Caco-2 (cell line): ENCODE data around the gene IL16. TPM values are rescaled to one million over a fixed set of nuclear protein-coding genes. Genes with fewer than 3 reads are reported as not detected.

Experiments
- BruUV-seq: library from RNA; stranded (reverse); fragments of 400-500 nt; replicated peaks from 2 replicates; lab custom pipeline; 2021; lab: Mats Ljungman, UMichigan
- CTCF ChIA-PET: fragments of 300-600 bp; sonication (Branson Sonifier 250); formaldehyde crosslinking; loops from one replicate; lab custom pipeline; 2022; ENCODE audit warnings: antibody characterized with exemption; lab: Charles Lee
- POLR2A ChIA-PET: fragments of 300-600 bp; sonication (Branson Sonifier 250); formaldehyde crosslinking; loops from one replicate; lab custom pipeline; 2022; ENCODE audit warnings: antibody characterized with exemption; lab: Charles Lee
- DNase-seq, 2 experiments: peaks; one replicate each; pipeline versions ENCODE4 v3.0.0 to v3.0.0-alpha.2; 2020 to 2022
- H3K27me3 ChIP-seq: replicated peaks from 2 replicates; pipeline ENCODE4 v1.6.0; 2011; ENCODE audit warnings: low read length; ENCODE audit not compliant: control insufficient read depth, insufficient read depth
- H3K36me3 ChIP-seq: 2 replicates; pipeline ENCODE4 v1.5.1; 2011; ENCODE audit warnings: low read length; ENCODE audit not compliant: control insufficient read depth, insufficient read depth
- H3K4me1 ChIP-seq: fragments of 250-450 bp; sonication (Bioruptor Pico); 2 replicates; pipeline ENCODE4 v1.5.1; 2020; ENCODE audit warnings: mild to moderate bottlenecking
- H3K4me3 ChIP-seq: 2 replicates; pipeline ENCODE4 v1.5.1; 2011; ENCODE audit warnings: low read depth, mild to moderate bottlenecking, control low read depth, low read length
- H3K9me3 ChIP-seq: fragments of 250-450 bp; sonication (Bioruptor Pico); 2 replicates; pipeline ENCODE4 v1.5.1; 2020; ENCODE audit warnings: mild to moderate bottlenecking, moderate library complexity
- H3K27ac Mint-ChIP-seq: one replicate; pipeline ENCODE4 v1.8.0; 2022; ENCODE audit warnings: mixed read lengths; ENCODE audit not compliant: unreplicated experiment
- H3K27me3 Mint-ChIP-seq: one replicate; pipeline ENCODE4 v1.8.0; 2022; ENCODE audit warnings: mixed read lengths; ENCODE audit not compliant: insufficient read depth, unreplicated experiment
- H3K36me3 Mint-ChIP-seq: one replicate; pipeline ENCODE4 v1.8.0; 2022; ENCODE audit warnings: mild to moderate bottlenecking, mixed read lengths; ENCODE audit not compliant: insufficient read depth, unreplicated experiment
- H3K4me1 Mint-ChIP-seq: one replicate; pipeline ENCODE4 v1.8.0; 2022; ENCODE audit warnings: low read depth, mixed read lengths; ENCODE audit not compliant: unreplicated experiment
- H3K4me3 Mint-ChIP-seq: one replicate; pipeline ENCODE4 v1.8.0; 2022; ENCODE audit warnings: mild to moderate bottlenecking, moderate library complexity, mixed read lengths; ENCODE audit not compliant: unreplicated experiment
- H3K9me3 Mint-ChIP-seq: one replicate; pipeline ENCODE4 v1.8.0; 2022; ENCODE audit warnings: mixed read lengths; ENCODE audit not compliant: unreplicated experiment
- intact Hi-C: fragments of 100-400 bp; cut with micrococcal nuclease; formaldehyde crosslinking; loops from one replicate; pipeline ENCODE4 v1.10.0; 2022; ENCODE audit not compliant: unreplicated experiment
- total RNA-seq: library from RNA; stranded (reverse); gene quantifications from 2 replicates; pipeline ENCODE4 v1.2.3, GENCODE V29; 2022
- TF ChIP-seq, protein P1 (sequence below), 2 experiments: fragments of 200-600 bp in 1 of 2; IDR thresholded peaks; 1 replicate in 1 of 2; 2 replicates in 1 of 2; pipeline versions ENCODE4 v1.5.1 to v1.8.0; 2011 to 2022; ENCODE audit warnings: antibody characterized with exemption in 1 of 2, control low read depth in 1 of 2, inconsistent platforms in 1 of 2, low read depth in 1 of 2, low read length in 1 of 2, mild to moderate bottlenecking in 1 of 2, moderate library complexity in 1 of 2; ENCODE audit not compliant: insufficient read depth in 1 of 2, severe bottlenecking in 1 of 2, unreplicated experiment in 1 of 2

IL16 gene
- total RNA-seq, 1 experiment from 2014 or later, result not detected

DNA sequence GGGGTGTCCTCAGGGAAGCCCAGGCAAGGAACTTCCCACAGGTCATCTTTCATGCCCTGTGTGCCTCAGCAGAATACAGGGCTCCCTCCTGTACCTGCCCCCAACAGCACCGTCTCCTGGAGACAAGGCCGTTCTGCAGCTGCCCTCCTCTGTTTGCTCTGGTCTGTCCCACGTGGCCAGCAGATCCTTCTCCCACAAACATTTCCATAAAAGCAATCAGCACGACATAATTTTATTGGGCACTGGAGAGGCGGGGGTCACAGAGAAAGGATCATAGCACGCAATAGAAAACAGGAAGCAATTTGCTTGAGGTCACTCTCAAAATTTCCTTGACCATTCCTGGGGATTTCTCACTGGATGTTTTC is 97.8 kb downstream of the IL16 start:
- Mint-ChIP-seq H3K9me3 (no peaks in the 10 kb centered on the region), H3K27ac (no peak overlapping the region), H3K4me1 (no peaks in the 10 kb centered on the region), H3K27me3 (peaks cover 13% of the 10 kb centered on the region), H3K36me3 (no peaks in the 10 kb centered on the region), H3K4me3 (no peak overlapping the region)
- POLR2A ChIA-PET, result no interaction called here
- Histone ChIP-seq H3K4me1 (no peaks in the 10 kb centered on the region), H3K4me3 (no peak overlapping the region), H3K9me3 (no peaks in the 10 kb centered on the region), H3K27me3 (no peaks in the 10 kb centered on the region; the same call in none of the 2 replicates), H3K36me3 (no peaks in the 10 kb centered on the region)
- intact Hi-C loops, result no loop called here
- BruUV-seq, result no TSS peak
- CTCF ChIA-PET, result no interaction called here
- TF ChIP-seq, protein P1, sequence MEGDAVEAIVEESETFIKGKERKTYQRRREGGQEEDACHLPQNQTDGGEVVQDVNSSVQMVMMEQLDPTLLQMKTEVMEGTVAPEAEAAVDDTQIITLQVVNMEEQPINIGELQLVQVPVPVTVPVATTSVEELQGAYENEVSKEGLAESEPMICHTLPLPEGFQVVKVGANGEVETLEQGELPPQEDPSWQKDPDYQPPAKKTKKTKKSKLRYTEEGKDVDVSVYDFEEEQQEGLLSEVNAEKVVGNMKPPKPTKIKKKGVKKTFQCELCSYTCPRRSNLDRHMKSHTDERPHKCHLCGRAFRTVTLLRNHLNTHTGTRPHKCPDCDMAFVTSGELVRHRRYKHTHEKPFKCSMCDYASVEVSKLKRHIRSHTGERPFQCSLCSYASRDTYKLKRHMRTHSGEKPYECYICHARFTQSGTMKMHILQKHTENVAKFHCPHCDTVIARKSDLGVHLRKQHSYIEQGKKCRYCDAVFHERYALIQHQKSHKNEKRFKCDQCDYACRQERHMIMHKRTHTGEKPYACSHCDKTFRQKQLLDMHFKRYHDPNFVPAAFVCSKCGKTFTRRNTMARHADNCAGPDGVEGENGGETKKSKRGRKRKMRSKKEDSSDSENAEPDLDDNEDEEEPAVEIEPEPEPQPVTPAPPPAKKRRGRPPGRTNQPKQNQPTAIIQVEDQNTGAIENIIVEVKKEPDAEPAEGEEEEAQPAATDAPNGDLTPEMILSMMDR (IDR thresholded peaks at IDR 0.05; ENCODE audit: insufficient read depth in 1 of 2, low read depth in 1 of 2, low read length in 1 of 2, severe bottlenecking in 1 of 2, unreplicated experiment in 1 of 2), result no peak
- no peak for DNase-seq

DNA sequence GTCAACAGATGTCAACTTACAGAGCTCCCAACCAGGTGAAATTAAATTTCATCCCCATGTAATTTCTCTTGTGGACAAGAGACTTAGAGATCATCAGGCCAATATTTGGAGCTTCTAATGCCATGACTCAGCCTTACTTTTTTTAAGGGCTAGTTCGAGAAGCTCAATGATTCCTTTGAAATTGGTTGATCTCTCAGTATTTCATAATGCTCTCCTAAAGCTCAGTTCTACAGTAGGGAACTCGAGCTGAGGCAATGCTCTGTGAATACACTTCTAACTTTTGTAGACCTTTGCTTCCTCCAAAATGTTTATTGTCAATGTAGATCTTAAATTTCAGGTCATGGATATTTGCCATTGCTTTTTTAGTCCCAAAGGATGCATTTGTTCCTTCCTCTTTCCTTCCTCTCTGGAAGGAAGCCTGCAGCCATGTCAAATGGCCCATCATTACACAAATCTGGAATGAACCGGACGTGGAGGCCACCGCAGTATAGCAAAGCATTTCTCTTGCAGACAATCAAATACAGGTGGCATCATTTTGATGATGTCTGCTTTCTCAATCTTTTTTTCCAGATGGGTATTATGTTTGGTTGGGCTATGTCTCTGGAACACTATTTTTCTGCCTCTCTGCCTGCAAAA is 98.9 kb downstream of the IL16 start:
- no peak overlapping the region for H3K27ac Mint-ChIP-seq
- no TSS peak for BruUV-seq
- no peaks in the 10 kb centered on the region for H3K4me1 ChIP-seq
- no peaks in the 10 kb centered on the region for H3K36me3 ChIP-seq
- TF ChIP-seq, protein P1 (IDR thresholded peaks at IDR 0.05; ENCODE audit: insufficient read depth in 1 of 2, low read depth in 1 of 2, low read length in 1 of 2, severe bottlenecking in 1 of 2, unreplicated experiment in 1 of 2), result no peak
- H3K36me3 Mint-ChIP-seq, result no peaks in the 10 kb centered on the region
- H3K27me3 Mint-ChIP-seq, result peaks cover 11% of the 10 kb centered on the region
- no peaks in the 10 kb centered on the region for H3K9me3 Mint-ChIP-seq
- ChIA-PET CTCF (interaction anchor here (0.6 kb wide), 1 partner anchor 20 kb away, joined by 3 read pairs; no protein-coding TSS in a partner anchor), POLR2A (no interaction called here)
- no peaks in the 10 kb centered on the region for H3K4me1 Mint-ChIP-seq
- no peak for DNase-seq
- intact Hi-C loops, result no loop called here
- no peaks in the 10 kb centered on the region; the same call in none of the 2 replicates for H3K27me3 ChIP-seq
- no peak overlapping the region for H3K4me3 Mint-ChIP-seq
- no peaks in the 10 kb centered on the region for H3K9me3 ChIP-seq
- no peak overlapping the region for H3K4me3 ChIP-seq

DNA sequence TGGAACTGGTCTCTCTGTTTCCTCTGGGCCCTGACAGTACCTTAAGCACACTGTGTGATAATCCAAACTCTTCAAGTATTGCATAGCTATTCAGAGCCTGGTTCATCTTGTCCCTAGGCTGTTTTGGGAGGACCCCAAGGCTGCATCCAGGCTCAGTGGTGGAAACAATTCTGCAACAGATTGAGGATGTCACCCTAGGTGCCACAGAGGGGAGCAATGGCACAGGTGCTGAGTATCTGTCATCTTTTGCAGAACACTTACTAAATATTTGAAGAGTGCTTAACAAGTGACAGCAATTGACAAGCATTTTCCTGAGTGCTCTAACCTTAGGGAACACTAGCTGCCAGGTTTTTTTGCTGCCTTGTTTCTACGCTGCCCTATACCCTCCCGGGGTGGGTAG is 99.5 kb downstream of the IL16 start:
- H3K4me3 ChIP-seq, result no peak overlapping the region
- no peaks in the 10 kb centered on the region for H3K9me3 ChIP-seq
- ChIA-PET CTCF (no interaction called here), POLR2A (no interaction called here)
- no peaks in the 10 kb centered on the region for H3K4me1 Mint-ChIP-seq
- no TSS peak for BruUV-seq
- no peaks in the 10 kb centered on the region for H3K9me3 Mint-ChIP-seq
- H3K4me3 Mint-ChIP-seq, result no peak overlapping the region
- H3K36me3 Mint-ChIP-seq, result no peaks in the 10 kb centered on the region
- H3K27ac Mint-ChIP-seq, result no peak overlapping the region
- intact Hi-C loops, result no loop called here
- H3K27me3 ChIP-seq, result no peaks in the 10 kb centered on the region; the same call in none of the 2 replicates
- TF ChIP-seq, protein P1 (IDR thresholded peaks at IDR 0.05; ENCODE audit: insufficient read depth in 1 of 2, low read depth in 1 of 2, low read length in 1 of 2, severe bottlenecking in 1 of 2, unreplicated experiment in 1 of 2), result no peak
- peaks cover 11% of the 10 kb centered on the region for H3K27me3 Mint-ChIP-seq
- no peak for DNase-seq
- H3K4me1 ChIP-seq, result no peaks in the 10 kb centered on the region
- H3K36me3 ChIP-seq, result no peaks in the 10 kb centered on the region
